ENCODE data around the gene SLC25A22. TPM values are rescaled to one million over a fixed set of nuclear protein-coding genes. Genes with fewer than 3 reads are reported as not detected.

SLC25A22 gene
- total RNA-seq, 2 experiments from 2014 or later: 81.1 to 83.9 TPM

GRCh38 chr11:747158-748006 is 50.7 kb downstream of the SLC25A22 start, which contains the start of gene TALDO1:
Gene TALDO1, plus strand, starts transcription at chr11:747464. Its CDS starts 18 bp downstream, at chr11:747482.
- ChIA-PET CTCF (interaction anchor here (0.6 to 2.6 kb wide), 9 partner anchors 10 to 51 kb away, joined by 3 to 12 read pairs (median 3); partner anchors contain the start of genes GATD1 and TMEM80), POLR2A (interaction anchor here (0.5 to 1.3 kb wide), 5 partner anchors 14 to 212 kb away, joined by 3 to 6 read pairs (median 3); no protein-coding TSS in a partner anchor)

- CTCF ChIA-PET: interaction anchor here (0.6 to 2.6 kb wide), 8 partner anchors 10 to 178 kb away, joined by 3 to 12 read pairs (median 3); partner anchors contain the start of gene TMEM80
- POLR2A ChIA-PET: interaction anchor here (0.5 to 1.2 kb wide), 5 partner anchors 13 to 211 kb away, joined by 3 to 6 read pairs (median 3); no protein-coding TSS in a partner anchor
Observed at GRCh38 chr11:746289-747157, 51.6 kb downstream of the SLC25A22 start.

GRCh38 chr11:745428-745827 is 52.7 kb downstream of the SLC25A22 start:
- POLR2A ChIA-PET: interaction anchor here (0.8 kb wide), 1 partner anchor 176 kb away, joined by 6 read pairs; no protein-coding TSS in a partner anchor
- CTCF ChIA-PET: interaction anchor here (1.1 to 1.8 kb wide), 2 partner anchors 22 to 50 kb away, joined by 3 to 7 read pairs; no protein-coding TSS in a partner anchor

- ChIA-PET CTCF (interaction anchor here (0.6 kb wide), 1 partner anchor 103 kb away, joined by 3 read pairs; no protein-coding TSS in a partner anchor), POLR2A (no interaction called here)
Observed at GRCh38 chr11:742571-743201, 55.4 kb downstream of the SLC25A22 start.

GRCh38 chr11:742156-742546 is 55.9 kb downstream of the SLC25A22 start:
- ChIA-PET POLR2A (no interaction called here), CTCF (no interaction called here)

Other genes with a start within 250 kb of the SLC25A22 start
- under 1 TPM; 0.75 to 0.89 TPM for gene LMNTD2, start 237.5 kb downstream of the SLC25A22 start, total RNA-seq
- 10 to 100 TPM; 19.8 to 21.2 TPM for gene RASSF7, start 237.3 kb downstream of the SLC25A22 start, total RNA-seq
- gene PHRF1, start 221.8 kb downstream of the SLC25A22 start, total RNA-seq: 10 to 100 TPM; 46.0 to 47.4 TPM
- gene IRF7, start 182.3 kb downstream of the SLC25A22 start, total RNA-seq: 1 to 10 TPM; 7.6 to 9.5 TPM
- not detected for gene CDHR5, start 173.3 kb downstream of the SLC25A22 start, total RNA-seq
- gene SCT, start 171.1 kb downstream of the SLC25A22 start, total RNA-seq: not detected
- gene DRD4, start 161.0 kb downstream of the SLC25A22 start, total RNA-seq: under 1 TPM; 0.29 to 0.30 TPM
- gene DEAF1, start 103.1 kb downstream of the SLC25A22 start, total RNA-seq: 10 to 100 TPM; 55.6 to 58.7 TPM
- gene TMEM80, start 102.5 kb downstream of the SLC25A22 start, total RNA-seq: 10 to 100 TPM in 1 of 2 experiments, 1 to 10 TPM in 1; 8.9 to 11.2 TPM
- 10 to 100 TPM; 12.6 to 14.3 TPM for gene EPS8L2, start 92.0 kb downstream of the SLC25A22 start, total RNA-seq
- 100 to 1,000 TPM; 270 to 286 TPM for gene TALDO1, start 50.8 kb downstream of the SLC25A22 start, total RNA-seq
- gene GATD1, start 20.8 kb downstream of the SLC25A22 start, total RNA-seq: 10 to 100 TPM; 52.6 to 60.4 TPM
- 1 to 10 TPM; 1.3 to 1.4 TPM for gene CEND1, start 8.2 kb downstream of the SLC25A22 start, total RNA-seq
- 10 to 100 TPM; 32.7 TPM for gene PIDD1, start 7.0 kb upstream of the SLC25A22 start, total RNA-seq
- gene RPLP2, start 11.7 kb upstream of the SLC25A22 start, total RNA-seq: 1,000 to 10,000 TPM; 2,602 to 2,630 TPM
- 10 to 100 TPM; 38.5 to 44.3 TPM for gene PNPLA2, start 20.6 kb upstream of the SLC25A22 start, total RNA-seq
- gene CRACR2B, start 29.6 kb upstream of the SLC25A22 start, total RNA-seq: 1 to 10 TPM; 2.9 to 3.4 TPM
- 10 to 100 TPM; 70.2 to 72.8 TPM for gene CD151, start 34.7 kb upstream of the SLC25A22 start, total RNA-seq
- gene POLR2L, start 44.2 kb upstream of the SLC25A22 start, total RNA-seq: 100 to 1,000 TPM; 150 to 151 TPM
- 10 to 100 TPM in 1 of 2 experiments, 1 to 10 TPM in 1; 9.4 to 12.7 TPM for gene TSPAN4, start 44.6 kb upstream of the SLC25A22 start, total RNA-seq
- gene CHID1, start 112.5 kb upstream of the SLC25A22 start, total RNA-seq: 10 to 100 TPM; 96.5 to 99.0 TPM
- gene AP2A2, start 127.6 kb upstream of the SLC25A22 start, total RNA-seq: 10 to 100 TPM; 37.8 to 38.3 TPM
- not detected for gene MUC6, start 238.4 kb upstream of the SLC25A22 start, total RNA-seq

Measured in activated CD8-positive, alpha-beta memory T cell treated with anti-CD3 and anti-CD28 coated beads for 36 hours (primary cell).